SU-DHL-6 (cell line): Measurements from ENCODE around the gene SULF2.

Experiments used
- H2AFZ ChIP-seq: fragments of 200-600 bp; sonication (generic); 2 replicates; pipeline ENCODE4 v1.6.1; 2014; ENCODE audit warnings: low read depth, mild to moderate bottlenecking, moderate library complexity, mixed read lengths, antibody characterized with exemption, low read length; ENCODE audit not compliant: severe bottlenecking
- H3F3A ChIP-seq: fragments of 200-600 bp; shearing (Covaris generic); 2 replicates; pipeline ENCODE4 v1.6.0; 2016; ENCODE audit warnings: antibody characterized with exemption, mild to moderate bottlenecking; ENCODE audit not compliant: insufficient read depth
- H3K27ac ChIP-seq: fragments of 200-600 bp; sonication (generic); 2 replicates; pipeline ENCODE4 v1.5.1; 2016; ENCODE audit warnings: low read depth, mild to moderate bottlenecking, low read length, moderate library complexity, mixed read lengths
- H3K27me3 ChIP-seq: fragments of 200-600 bp; sonication (generic), shearing (Covaris generic); 2 replicates; pipeline ENCODE4 v1.6.0; 2014; ENCODE audit warnings: mild to moderate bottlenecking, low read length
- H3K36me3 ChIP-seq: fragments of 200-600 bp; sonication (generic); 2 replicates; pipeline ENCODE4 v1.6.1; 2014; ENCODE audit warnings: mild to moderate bottlenecking, low read length, mixed read lengths
- H3K4me2 ChIP-seq: fragments of 300-600, 200-600 bp; shearing (Covaris generic), sonication (generic); 2 replicates; pipeline ENCODE4 v1.6.0; 2014; ENCODE audit warnings: low read length, low read depth, mild to moderate bottlenecking; ENCODE audit not compliant: poor library complexity, severe bottlenecking
- H3K4me3 ChIP-seq: fragments of 200-600 bp; sonication (generic); 2 replicates; pipeline ENCODE4 v1.5.1; 2014; ENCODE audit warnings: antibody characterized with exemption, low read length, mild to moderate bottlenecking, mixed read lengths; ENCODE audit not compliant: insufficient read depth, poor library complexity, severe bottlenecking
- H3K79me2 ChIP-seq: fragments of 200-600 bp; sonication (generic); 2 replicates; pipeline ENCODE4 v1.6.1; 2014; ENCODE audit warnings: mild to moderate bottlenecking, low read length, moderate library complexity; ENCODE audit not compliant: insufficient read depth
- H3K9ac ChIP-seq: fragments of 200-600 bp; sonication (generic); 2 replicates; pipeline ENCODE4 v1.7.0; 2014; ENCODE audit warnings: mild to moderate bottlenecking, low read length
- H3K9me2 ChIP-seq: fragments of 200-600 bp; sonication (generic); replicated peaks from 2 replicates; pipeline ENCODE4 v1.6.1; 2014; ENCODE audit warnings: low read length; ENCODE audit not compliant: insufficient read depth
- H3K9me3 ChIP-seq: fragments of 200-600 bp; sonication (generic); 2 replicates; pipeline ENCODE4 v1.6.1; 2014; ENCODE audit warnings: low read length, mixed read lengths; ENCODE audit not compliant: insufficient read depth
- H4K20me1 ChIP-seq: fragments of 200-600 bp; sonication (generic); 2 replicates; pipeline ENCODE4 v1.6.1; 2014; ENCODE audit warnings: low read depth, mild to moderate bottlenecking, antibody characterized with exemption, low read length, moderate library complexity, mixed read lengths
- CTCF ChIP-seq: fragments of 200-600 bp; sonication (generic); IDR thresholded peaks from one replicate; pipeline ENCODE4 v1.5.1; 2017; ENCODE audit warnings: antibody characterized with exemption, mild to moderate bottlenecking, low read length, moderate library complexity; ENCODE audit not compliant: insufficient read depth, poor library complexity, severe bottlenecking
- EZH2phosphoT487 ChIP-seq: fragments of 200-600 bp; sonication (generic), shearing (Covaris generic); conservative IDR thresholded peaks from 2 replicates; pipeline ENCODE4 v1.6.1; 2018; ENCODE audit warnings: mild to moderate bottlenecking, antibody characterized with exemption, low read length, moderate library complexity, mixed read lengths

SULF2 gene

GRCh38 chr20:47773371-47773786, 11.9 kb downstream of the SULF2 start:
- Histone ChIP-seq H4K20me1 (no peaks in the 10 kb centered on the region), H3K36me3 (no peaks in the 10 kb centered on the region), H2AFZ (no peak overlapping the region), H3K9me2 (no peaks in the 10 kb centered on the region), H3K4me2 (no peak overlapping the region), H3K9me3 (no peaks in the 10 kb centered on the region), H3K9ac (no peak overlapping the region), H3K27ac (no peak overlapping the region), H3K79me2 (no peaks in the 10 kb centered on the region), H3K4me3 (no peak overlapping the region), H3K27me3 (no peaks in the 10 kb centered on the region), H3F3A (no peaks in the 10 kb centered on the region)
- TF ChIP-seq EZH2phosphoT487 (no peak), CTCF (no peak)

- H4K20me1 ChIP-seq = no peaks in the 10 kb centered on the region
- no peaks in the 10 kb centered on the region for H3K9me3 ChIP-seq
- H3K4me3 ChIP-seq = no peak overlapping the region
- TF ChIP-seq CTCF = no peak
- TF ChIP-seq EZH2phosphoT487 = no peak
- H3K4me2 ChIP-seq = no peak overlapping the region
- H3K27ac ChIP-seq = no peak overlapping the region
- no peaks in the 10 kb centered on the region for H3F3A ChIP-seq
- H3K36me3 ChIP-seq = no peaks in the 10 kb centered on the region
- no peak overlapping the region for H2AFZ ChIP-seq
- H3K9me2 ChIP-seq = no peaks in the 10 kb centered on the region
- H3K27me3 ChIP-seq = no peaks in the 10 kb centered on the region
- no peak overlapping the region for H3K9ac ChIP-seq
- no peaks in the 10 kb centered on the region for H3K79me2 ChIP-seq
Measured at GRCh38 chr20:47770935-47771334, 14.3 kb downstream of the SULF2 start.

- H3K9me2 ChIP-seq = no peaks in the 10 kb centered on the region
- TF ChIP-seq EZH2phosphoT487 = no peak
- no peak for TF ChIP-seq CTCF
- H4K20me1 ChIP-seq = no peaks in the 10 kb centered on the region
- no peaks in the 10 kb centered on the region for H3K27me3 ChIP-seq
- H3K9ac ChIP-seq = no peak overlapping the region
- no peaks in the 10 kb centered on the region for H3F3A ChIP-seq
- H2AFZ ChIP-seq = no peak overlapping the region
- no peak overlapping the region for H3K4me3 ChIP-seq
- no peak overlapping the region for H3K4me2 ChIP-seq
- H3K36me3 ChIP-seq = no peaks in the 10 kb centered on the region
- no peaks in the 10 kb centered on the region for H3K79me2 ChIP-seq
- no peaks in the 10 kb centered on the region for H3K9me3 ChIP-seq
- no peak overlapping the region for H3K27ac ChIP-seq
Measured at GRCh38 chr20:47768016-47768824, 17.1 kb downstream of the SULF2 start.
